HG03469 (cell line): ENCODE results near the gene SLC26A3.
"Not testable (repeated sequence)": the region's sequence is repeated elsewhere in the genome, so short reads cannot be mapped to it uniquely, and the experiment has no call there.

Experiments
- ATAC-seq: cut with Tn5 transposase; IDR thresholded peaks from one replicate; pipeline ENCODE4 v1.9.1; 2021; ENCODE audit warnings: mild to moderate bottlenecking, moderate library complexity, moderate number of reproducible peaks; ENCODE audit not compliant: unreplicated experiment

The SLC26A3 gene

DNA sequence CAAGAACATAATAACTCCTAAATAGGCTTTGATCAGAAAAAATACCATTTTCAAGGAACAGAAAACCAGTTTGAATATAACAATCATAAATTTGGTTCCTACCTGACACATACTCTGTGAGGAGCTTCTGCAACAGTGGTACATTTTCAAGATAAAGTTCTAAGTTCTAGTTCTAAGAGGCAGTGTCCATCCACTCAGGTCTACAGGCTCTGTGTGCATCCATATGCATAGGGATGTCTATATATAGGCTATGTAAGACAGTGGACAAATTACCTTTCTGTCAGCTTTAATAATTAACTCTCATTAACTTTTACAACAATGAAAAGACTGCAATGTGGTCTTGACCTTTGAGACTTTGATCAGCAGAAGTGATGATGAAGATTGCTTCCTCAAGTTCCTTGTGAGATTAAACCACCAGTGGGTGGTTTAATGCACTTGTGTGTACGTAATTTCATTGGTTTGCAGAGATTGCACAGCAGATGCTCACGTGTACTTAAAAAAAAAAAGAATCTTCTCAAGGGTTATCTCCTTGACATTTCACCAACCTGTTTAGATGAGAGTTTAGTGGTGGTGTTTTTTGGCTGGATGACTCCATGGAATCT is at the start of gene SLC26A3:
SLC26A3 (minus strand) TSS at position 215 of the 602 bp plus-strand sequence. CDS start 8,714 bp downstream, outside the sequence.
- no peak for ATAC-seq

DNA sequence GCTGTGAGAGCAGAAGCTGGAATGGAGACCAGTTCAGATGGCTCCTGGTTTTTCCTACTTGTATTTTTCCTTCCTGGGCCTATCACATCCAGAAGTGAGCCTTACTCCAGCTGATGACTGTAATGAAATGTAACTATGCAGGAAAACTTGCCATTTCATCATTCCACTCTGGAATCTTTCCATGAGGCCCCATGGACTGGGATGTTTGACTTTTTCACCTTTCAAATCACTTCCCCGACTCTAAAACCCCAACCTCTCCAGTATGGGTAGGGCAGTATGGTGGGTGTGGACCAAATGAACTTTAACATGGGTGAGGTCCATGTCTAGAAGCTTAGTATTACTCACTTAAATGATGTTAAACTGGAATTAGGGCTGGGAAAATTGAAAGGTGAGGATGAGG is 47.6 kb upstream of the SLC26A3 start:
- ATAC-seq = no peak

DNA sequence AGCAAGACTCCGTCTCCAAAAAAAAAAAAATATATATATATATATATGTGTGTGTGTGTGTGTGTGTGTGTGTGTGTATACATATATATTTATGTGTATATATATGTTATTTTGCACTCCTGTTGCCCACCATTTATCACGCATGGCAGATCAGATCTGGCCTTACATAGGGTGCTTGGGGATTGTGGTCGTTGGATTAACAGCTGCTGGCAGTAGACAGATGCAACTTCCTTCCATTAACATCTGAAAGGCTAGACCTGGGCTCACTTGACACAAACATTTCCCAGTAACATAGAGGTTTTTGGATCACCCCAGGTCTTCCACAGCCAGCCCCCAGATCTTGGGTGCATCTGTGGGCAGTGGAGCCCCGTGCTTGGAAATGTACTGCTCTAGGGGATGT is 47.2 kb upstream of the SLC26A3 start:
- no peak for ATAC-seq

DNA sequence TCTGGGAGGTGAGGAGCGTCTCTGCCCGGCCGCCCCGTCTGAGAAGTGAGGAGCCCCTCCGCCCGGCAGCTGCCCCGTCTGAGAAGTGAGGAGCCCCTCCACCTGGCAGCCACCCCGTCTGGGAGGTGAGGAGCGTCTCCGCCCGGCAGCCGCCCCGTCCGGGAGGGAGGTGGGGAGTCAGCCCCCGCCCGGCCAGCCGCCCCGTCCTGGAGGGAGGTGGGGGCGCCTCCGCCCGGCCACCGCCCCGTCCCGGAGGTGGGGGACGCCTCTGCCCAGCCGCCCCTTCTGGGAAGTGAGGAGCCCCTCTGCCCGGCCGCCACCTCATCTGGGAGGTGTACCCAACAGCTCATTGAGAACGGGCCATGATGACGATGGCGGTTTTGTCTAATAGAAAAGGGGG is 45.2 kb upstream of the SLC26A3 start:
- ATAC-seq = not testable (repeated sequence)

DNA sequence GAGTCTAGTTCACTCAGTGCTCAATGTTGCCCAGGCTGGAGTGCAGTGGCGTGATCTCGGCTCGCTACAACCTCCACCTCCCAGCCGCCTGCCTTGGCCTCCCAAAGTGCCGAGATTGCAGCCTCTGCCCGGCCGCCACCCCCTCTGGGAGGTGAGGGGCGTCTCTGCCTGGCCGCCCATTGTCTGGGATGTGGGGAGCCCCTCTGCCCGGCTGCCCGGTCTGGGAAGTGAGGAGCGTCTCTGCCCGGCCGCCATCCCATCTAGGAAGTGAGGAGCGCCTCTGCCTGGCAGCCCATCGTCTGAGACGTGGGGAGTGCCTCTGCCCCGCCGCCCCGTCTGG is 44.8 kb upstream of the SLC26A3 start:
- ATAC-seq = not testable (repeated sequence)

DNA sequence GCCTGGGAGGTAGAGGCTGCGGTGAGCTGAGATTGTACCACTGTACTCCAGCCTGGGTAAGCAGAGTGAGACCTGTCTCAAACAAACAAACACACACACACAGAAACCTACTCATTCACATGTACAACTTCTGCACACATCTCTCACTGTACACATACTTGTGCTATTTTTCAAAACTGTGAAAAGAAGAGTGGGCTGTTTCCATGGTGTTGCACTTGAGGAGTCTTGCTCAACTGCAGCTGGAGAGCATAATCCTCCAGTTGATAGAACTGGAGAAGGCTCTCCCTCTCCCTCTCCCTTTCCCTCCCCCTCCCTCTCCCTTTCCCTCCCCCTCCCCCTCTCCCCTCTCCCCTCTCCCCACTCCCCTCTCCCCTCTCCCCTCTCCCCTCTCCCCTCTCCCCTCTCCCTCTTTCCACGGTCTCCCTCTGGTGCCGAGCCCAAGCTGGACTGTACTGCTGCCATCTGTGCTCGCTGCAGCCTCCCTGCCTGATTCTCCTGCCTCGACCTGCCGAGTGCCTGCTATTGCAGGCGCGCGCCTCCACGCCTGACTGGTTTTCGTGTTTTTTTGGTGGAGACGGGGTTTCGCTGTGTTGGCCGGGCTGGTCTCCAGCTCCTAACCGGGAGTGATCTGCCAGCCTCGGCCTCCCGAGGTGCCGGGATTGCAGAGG is 44.3 kb upstream of the SLC26A3 start:
- ATAC-seq = no peak

DNA sequence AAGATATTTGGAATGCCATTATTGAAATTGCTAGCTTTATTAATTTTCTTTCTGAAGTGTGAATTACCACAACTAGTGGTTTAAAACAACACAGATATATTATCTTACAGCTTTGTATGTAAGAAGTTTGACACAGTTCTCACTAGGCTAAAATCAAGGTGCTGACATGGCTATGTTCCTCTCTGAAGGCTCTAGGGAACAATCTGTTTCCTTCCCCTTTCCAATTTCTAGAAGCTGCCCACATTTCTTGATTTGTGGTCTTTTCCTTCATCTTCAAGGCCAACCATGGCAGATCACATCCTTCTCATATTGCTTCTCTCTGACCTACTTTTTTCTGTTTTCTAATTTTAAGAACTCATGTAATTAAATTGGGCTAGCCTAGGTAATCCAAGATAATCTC is 43.3 kb upstream of the SLC26A3 start:
- ATAC-seq = no peak

DNA sequence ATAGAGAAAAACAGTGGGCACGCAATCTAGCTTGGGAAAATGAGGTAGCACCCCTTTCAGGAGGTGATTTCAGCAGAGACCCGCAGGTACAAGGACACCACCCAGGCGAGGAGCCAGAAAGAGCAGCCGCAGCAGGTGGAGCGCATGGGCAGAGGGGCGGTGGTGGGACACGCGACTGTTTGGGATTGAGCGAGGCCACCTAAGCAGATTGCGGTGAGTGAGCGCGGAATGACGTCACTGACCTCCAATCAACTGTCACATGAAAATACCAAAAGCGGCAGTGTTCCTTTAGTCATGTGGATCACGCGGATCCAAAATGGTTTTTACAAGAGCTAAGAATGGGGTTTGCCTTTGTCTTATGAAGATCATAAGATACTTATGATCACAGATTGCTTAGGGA is 40.2 kb upstream of the SLC26A3 start:
- ATAC-seq = no peak

DNA sequence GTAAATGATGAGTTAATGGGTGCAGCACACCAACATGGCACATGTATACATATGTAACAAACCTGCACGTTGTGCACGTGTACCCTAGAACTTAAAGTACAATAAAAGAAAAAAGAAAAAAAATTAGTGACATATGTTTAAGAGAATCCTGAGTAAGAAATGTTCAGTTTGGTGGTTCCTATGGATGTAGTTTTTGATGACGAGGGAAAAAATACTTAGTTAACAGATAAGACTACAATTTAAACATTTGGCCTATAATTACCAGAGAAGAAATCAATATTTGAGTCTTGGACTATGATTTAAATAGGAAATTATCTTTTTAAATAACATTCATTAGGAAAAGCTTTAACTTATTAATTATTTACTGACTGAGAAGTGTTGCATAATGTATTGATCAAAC is 39.2 kb upstream of the SLC26A3 start:
- ATAC-seq = no peak

DNA sequence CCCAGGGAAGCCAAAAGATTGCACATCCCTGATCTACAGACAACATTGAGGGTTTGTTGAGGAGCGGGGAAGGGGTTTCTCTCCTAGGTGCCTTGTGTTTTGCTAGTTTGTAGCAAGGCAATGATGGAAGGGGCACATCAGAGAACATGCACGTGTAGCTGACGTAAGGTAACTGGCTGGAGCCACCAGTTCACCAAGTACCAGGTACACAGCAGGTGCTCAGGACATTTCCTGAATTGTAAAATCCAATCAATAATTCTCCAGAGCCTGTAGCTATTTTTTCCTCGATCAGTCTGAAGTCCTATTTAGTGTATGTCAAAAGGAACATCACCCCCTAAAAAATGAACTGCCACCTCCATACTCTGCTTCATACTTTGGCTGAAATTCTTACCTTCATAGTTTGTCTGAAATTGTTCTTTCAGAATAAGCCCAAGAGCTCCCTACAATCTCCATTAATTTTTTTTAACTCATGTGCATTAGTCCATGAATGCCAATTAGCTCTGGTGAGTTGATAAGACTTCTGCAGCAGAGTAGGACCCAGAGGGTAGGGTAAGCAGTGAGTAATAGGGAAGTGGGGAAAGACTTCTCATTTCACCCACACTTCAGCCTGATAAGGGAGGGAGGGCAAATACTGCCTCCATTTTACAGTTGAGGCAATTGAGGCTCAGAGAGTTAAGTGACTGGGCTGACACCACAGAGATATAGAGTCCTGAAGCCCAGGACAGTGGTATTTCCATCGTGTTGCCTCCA is 36.0 kb upstream of the SLC26A3 start:
- no peak for ATAC-seq

DNA sequence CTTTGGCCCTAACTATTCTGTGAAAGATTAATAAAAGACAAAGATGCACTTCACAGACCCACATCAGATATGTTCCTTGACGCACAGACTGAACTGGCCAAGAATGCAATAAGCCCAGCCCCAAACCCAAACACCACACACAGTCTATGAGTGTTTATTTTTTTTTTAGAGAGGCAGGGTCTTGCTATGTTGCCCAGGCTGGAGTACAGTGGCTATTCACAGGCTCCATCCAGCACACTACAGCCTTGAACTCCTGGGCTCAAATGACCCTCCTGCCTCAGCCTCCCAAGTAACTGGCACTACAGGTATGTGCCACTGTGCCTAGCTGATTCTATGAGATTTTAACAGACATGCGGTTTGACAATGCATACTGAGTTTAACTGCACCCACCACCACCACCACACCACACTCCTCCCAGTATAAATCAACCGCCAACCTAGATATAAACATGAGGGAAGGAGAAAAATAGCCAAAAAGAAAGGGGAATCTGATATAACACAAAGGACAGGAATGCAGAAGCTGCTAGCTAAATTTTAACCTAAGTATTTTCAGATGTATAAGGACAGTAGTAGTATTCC is 35.1 kb upstream of the SLC26A3 start:
- ATAC-seq = no peak

DNA sequence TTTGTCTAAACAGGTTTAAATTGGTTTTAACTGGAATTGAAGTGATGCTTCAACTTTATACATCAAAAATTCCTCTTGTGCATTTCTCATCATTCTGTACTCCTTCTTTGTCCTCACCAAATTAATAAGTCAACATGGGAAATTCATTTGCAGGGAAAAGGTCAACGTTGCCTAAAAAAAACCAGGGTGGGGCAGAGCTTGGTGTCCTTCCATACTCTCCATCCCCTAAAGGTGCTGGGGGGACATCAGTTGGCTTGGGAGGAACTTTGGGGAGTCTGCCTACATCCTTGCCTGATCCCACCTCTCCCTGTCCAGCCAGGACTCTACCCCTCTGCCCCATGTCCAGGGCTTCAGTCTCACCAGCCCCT is 34.1 kb upstream of the SLC26A3 start:
- ATAC-seq = no peak

DNA sequence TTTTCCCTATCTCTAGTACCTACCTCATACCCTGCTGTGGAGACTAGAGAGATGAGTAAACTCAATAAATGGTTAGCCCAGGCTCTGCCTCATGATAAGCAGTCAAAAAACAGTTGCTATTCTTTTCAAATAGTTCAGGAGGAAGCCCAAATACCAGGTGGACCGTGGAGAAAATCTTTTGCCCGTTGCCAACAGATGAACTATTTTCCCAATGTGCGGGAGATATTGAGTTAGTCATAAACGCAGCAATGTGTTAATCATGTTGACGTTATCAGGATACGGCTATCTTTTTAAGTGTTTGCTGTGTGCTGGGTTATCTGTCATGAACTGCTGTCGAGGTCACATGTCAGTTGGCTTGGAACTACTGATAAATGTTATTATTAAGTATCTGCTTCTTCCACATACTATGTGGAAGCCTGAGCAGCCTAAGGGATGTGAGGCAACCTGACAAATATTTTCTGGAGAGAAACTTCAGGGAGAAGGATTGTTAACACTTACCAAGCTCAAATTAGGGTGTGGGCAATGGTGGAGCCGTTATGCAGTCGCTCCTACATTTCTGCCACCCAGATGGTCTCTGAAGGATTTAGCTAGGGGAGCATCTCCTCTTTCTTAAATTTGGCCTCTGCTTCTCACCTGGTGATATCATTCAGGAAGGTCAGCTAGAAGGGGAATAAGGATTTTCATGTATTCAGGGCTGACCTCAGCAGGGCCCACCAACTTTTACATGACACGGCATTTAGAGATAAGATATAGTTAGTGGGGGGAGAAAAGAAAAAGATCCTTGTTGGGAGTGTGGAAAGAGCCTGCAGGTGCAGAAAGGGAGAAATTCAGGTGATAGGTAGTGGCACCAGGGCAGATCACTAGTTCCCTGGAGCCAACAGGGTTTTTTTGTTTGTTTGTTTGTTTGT is 33.5 kb upstream of the SLC26A3 start:
- ATAC-seq = no peak

DNA sequence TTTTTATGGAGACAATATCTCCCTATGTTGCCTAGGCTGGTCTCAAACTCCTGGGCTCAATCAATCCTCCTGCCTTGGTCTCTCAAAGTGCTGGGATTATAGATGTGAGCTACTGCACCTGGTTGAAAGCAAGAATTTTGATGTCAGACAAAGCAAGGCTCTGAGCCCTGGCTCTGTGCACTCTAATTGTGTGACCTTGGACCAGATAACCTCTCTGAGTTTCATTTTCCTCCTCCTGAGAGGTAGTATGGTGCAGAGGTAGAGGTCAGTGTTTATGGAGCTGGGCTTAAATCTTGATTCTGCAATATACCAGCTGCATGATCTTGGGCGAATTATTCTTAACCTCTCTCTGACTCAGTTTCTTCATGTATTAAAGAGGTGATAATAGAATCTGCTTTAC is 31.4 kb upstream of the SLC26A3 start:
- ATAC-seq = no peak

DNA sequence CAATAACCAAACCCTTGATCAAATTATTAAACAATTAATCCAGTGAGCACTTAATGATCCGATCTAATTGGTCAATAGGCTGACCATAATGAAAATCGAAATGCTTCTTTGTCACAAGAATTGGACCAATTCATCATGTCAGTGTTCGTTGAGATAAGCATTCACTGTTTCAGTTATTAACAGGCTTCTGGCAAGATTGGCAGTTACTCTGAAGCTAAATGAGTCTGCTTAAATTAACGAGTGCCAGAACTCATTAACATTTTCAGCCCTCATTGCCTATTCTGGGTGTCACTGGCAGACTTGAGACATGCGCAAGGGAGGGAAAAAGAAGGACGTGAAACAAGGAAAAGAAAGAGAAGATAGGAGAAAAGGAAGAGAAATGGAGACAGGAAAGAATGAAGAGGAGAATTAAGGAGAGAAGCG is 30.7 kb upstream of the SLC26A3 start:
- ATAC-seq = no peak

DNA sequence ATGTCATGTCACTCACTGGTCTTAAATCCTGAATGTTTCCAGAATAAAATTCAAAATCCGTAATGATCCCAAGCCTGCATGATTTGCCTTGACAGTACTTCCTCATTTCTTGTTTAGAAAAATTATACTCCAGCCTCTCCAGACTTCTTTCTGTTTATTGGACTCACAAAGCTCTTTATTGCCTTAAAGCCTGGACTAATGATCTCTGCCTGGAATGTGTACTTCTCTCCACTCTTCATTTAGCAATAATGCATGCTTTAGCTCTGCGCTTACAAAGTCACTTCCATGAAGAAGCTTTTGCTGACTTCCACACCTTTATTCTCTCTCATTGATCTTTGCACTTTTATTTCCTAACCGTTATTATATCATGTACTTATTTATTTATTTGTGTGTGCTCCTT is 27.4 kb upstream of the SLC26A3 start:
- no peak for ATAC-seq

DNA sequence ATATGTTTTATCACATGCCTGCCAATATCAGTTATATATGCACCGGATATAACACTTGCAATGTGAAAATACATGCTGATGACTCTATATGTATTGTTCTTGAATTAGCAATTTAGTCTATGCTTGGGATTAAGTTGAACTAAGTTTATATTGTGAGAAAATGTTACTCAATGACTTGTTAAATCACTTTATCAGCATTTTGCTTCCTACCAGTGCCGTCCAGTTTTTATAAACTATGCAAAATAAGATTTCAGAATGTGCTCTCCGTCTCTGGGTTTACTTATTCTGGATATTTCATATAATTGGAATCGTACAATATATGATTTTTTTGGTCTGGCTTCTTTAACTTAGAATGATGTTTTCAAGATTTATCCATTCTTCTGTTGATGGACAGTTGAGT is 25.5 kb upstream of the SLC26A3 start:
- no peak for ATAC-seq

DNA sequence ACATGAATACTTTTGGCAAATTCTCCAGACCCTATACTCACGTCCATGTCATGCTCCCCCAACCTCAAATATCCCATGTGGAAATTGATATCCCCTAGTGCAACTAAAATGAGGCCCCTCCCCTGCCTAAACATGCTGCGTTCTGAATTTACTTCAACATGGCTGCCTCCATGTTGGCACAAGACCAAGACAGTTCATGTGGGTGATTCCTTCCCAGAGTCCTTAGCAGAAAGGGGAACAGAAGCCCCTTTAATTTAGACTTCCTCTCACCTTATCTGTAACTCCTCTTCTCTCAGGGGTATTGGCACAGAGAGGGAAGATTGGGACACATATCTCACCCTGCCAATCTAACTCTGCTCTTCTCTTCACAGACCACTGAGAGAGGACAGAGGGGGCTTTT is 24.5 kb upstream of the SLC26A3 start:
- ATAC-seq = no peak

DNA sequence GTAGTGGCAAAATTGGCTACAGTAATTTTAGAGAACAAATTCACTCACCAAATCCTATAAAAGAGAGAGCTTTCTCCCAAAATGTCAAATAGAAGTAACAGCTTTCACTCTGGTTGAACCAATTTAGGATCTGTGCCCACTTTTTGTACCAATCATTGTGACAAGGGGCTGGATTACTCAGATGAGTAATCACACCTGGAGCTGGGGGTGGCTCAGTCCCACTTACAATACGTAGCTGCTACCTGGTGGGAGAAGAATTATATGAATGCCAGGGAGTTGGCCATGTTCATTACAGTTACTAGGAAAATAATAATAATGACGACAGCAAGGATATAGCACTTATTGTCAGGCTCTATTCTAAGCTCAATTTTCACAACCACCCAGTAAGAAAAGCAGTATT is 23.4 kb upstream of the SLC26A3 start:
- ATAC-seq = no peak

DNA sequence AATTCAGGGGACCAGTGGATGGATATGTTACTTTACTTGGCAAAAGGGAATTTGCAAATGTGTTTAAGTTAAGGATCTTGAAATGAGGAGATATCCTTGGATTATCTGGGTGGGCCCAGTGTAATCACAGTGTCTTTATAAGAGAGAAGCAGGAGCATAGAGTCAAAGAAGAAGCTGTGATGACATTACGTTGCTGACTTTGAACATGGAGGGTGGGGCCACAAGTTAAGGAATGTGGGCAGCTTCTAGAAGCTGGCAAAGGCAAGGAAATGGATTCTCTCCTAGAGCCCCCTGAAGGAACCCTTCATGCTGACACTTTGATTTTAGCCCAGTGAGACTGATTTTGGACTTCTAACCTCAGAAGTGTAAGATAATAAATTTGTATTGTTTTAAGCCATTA is 21.8 kb upstream of the SLC26A3 start:
- no peak for ATAC-seq

DNA sequence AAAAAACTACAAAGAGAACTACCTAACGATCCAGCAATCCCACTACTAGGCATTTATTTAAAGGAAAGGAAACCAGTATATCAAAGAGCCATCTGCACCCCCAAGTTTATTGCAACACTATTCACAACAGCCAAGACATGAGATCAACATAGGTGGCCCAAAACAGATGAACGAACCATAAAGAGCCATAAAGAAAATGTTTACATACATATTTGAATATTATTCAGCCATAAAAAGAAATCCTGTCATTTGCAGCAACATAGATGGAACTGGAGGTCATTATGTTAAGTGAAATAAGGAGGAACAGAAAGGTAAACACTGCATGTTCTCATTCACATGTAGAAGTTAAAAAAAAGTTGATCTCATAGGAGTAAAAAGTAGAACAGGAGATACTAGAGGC is 15.6 kb upstream of the SLC26A3 start:
- no peak for ATAC-seq
